ENCODE measurements around the gene LMBRD1.

DNA sequence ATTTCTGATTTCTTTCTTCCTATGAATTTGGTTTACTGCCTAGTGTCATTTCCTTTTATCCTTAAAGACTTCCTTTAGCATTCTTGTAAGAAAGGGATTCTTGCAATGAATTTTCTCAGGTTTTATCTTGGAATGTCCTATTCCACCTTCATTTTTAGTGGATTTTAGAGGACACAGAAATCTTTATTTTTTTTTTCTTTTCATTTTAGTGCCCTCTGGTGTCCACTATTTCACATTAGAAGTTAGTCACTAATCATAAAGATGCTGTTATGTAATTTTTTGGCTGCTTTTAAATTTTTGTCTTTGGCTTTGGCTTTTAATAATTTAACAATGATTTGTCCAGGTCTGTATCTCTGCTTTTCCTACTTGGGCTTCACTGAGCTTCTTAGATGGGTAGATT, 28.1 kb downstream of the LMBRD1 start:
- TF ChIP-seq, protein P1, sequence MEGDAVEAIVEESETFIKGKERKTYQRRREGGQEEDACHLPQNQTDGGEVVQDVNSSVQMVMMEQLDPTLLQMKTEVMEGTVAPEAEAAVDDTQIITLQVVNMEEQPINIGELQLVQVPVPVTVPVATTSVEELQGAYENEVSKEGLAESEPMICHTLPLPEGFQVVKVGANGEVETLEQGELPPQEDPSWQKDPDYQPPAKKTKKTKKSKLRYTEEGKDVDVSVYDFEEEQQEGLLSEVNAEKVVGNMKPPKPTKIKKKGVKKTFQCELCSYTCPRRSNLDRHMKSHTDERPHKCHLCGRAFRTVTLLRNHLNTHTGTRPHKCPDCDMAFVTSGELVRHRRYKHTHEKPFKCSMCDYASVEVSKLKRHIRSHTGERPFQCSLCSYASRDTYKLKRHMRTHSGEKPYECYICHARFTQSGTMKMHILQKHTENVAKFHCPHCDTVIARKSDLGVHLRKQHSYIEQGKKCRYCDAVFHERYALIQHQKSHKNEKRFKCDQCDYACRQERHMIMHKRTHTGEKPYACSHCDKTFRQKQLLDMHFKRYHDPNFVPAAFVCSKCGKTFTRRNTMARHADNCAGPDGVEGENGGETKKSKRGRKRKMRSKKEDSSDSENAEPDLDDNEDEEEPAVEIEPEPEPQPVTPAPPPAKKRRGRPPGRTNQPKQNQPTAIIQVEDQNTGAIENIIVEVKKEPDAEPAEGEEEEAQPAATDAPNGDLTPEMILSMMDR (IDR thresholded peaks at IDR 0.05) = no peak
- TF ChIP-seq POLR2A (IDR thresholded peaks at IDR 0.05) = no peak
